Gastroesophageal sphincter (tissue), 4 donors: ENCODE results near the gene MAN1A2. TPM values are rescaled to one million over a fixed set of nuclear protein-coding genes. Genes with fewer than 3 reads are reported as not detected.

ENCODE experiments used
- ATAC-seq: fragments of 150-250 bp; one replicate; pipeline ENCODE4 v1.9.1; 2016; ENCODE audit warnings: mild to moderate bottlenecking, moderate library complexity
- H3K27ac ChIP-seq, 4 donors: fragments of 200-600 bp; sonication (generic) in 3 of 4; 1 replicate in 3 of 4; 2 replicates in 1 of 4; pipeline ENCODE4 v1.5.1; 2016 to 2019
- H3K27me3 ChIP-seq: fragments of 200-600 bp; sonication (generic); one replicate; pipeline ENCODE4 v1.5.1; 2019
- H3K36me3 ChIP-seq, 2 donors: fragments of 200-600 bp; sonication (generic); one replicate each; pipeline ENCODE4 v1.5.1; 2019; ENCODE audit warnings: control low read depth in 1 of 2
- H3K4me1 ChIP-seq, 3 donors: fragments of 200-600 bp; sonication (generic); 1 replicate in 2 of 3; 2 replicates in 1 of 3; pipeline ENCODE4 v1.5.1; 2016 to 2019; ENCODE audit warnings: control low read depth in 2 of 3
- H3K4me3 ChIP-seq, 2 donors: fragments of 200-600 bp; sonication (generic); one replicate each; pipeline ENCODE4 v1.5.1; 2019; ENCODE audit warnings: mild to moderate bottlenecking in 1 of 2, moderate library complexity in 1 of 2
- H3K9me3 ChIP-seq, 3 donors: fragments of 200-600 bp; sonication (generic); one replicate each; pipeline ENCODE4 v1.5.1; 2017 to 2019; ENCODE audit warnings: control low read depth in 2 of 3
- CTCF ChIP-seq, 4 experiments: fragments of 200-600 bp in 2 of 4; fragments of 450-650 bp in 2 of 4; sonication (generic) in 1 of 4; IDR thresholded peaks; one replicate each; pipeline ENCODE4 v1.5.1; 2017 to 2019; ENCODE audit warnings: antibody characterized with exemption in 4 of 4, mild to moderate bottlenecking in 2 of 4, moderate library complexity in 2 of 4
- EP300 ChIP-seq: sonication (generic); formaldehyde crosslinking; IDR thresholded peaks from one replicate; pipeline ENCODE4 v1.6.1; 2017; ENCODE audit warnings: antibody characterized with exemption, mild to moderate bottlenecking
- POLR2A ChIP-seq, 2 donors: fragments of 450-650 bp; IDR thresholded peaks; one replicate each; pipeline ENCODE4 v1.6.1; 2017; ENCODE audit warnings: antibody characterized with exemption in 2 of 2, mild to moderate bottlenecking in 2 of 2, moderate library complexity in 1 of 2
- POLR2AphosphoS5 ChIP-seq: sonication (generic); formaldehyde crosslinking; IDR thresholded peaks from one replicate; pipeline ENCODE4 v1.6.1; 2017; ENCODE audit warnings: antibody characterized with exemption
- WGBS, 2 donors: methylation state at CpG; one replicate each; pipeline ENCODE4 v1.1.5; 2018; ENCODE audit warnings: low coverage in 1 of 2; 5-methylcytosine and 5-hydroxymethylcytosine counted together
- total RNA-seq, 4 donors: library from RNA; depleted of rRNA; stranded (reverse); fragments of >200 nt; gene quantifications; one replicate each; pipeline ENCODE4 v1.1.0, GENCODE V29; 2016

Gene MAN1A2
- total RNA-seq, 4 donors from 2014 or later, result 42.5 to 62.4 (median 52.3) TPM

GRCh38 chr1:117372863-117373412 is 5.7 kb downstream of the MAN1A2 start:
- no peak overlapping the region for H3K4me3 ChIP-seq
- peaks cover 0 to 43% (median 10%) of the 10 kb centered on the region in 3 donors for H3K4me1 ChIP-seq
- TF ChIP-seq EP300, result no peak
- TF ChIP-seq CTCF (IDR thresholded peaks at IDR 0.05), result no peak
- H3K27ac ChIP-seq, result no peak overlapping the region
- H3K27me3 ChIP-seq, result no peaks in the 10 kb centered on the region
- ATAC-seq, result no peak
- WGBS, 2 donors, result 85 to 93% methylated on average over 5 of the region's 5 CpGs
- H3K9me3 ChIP-seq, result no peaks in the 10 kb centered on the region
- no peaks in the 10 kb centered on the region for H3K36me3 ChIP-seq

GRCh38 chr1:117373932-117374331 is 6.7 kb downstream of the MAN1A2 start:
- no peak overlapping the region for H3K4me3 ChIP-seq
- H3K27ac ChIP-seq, result no peak overlapping the region
- H3K36me3 ChIP-seq, result no peaks in the 10 kb centered on the region
- no peak for TF ChIP-seq EP300
- TF ChIP-seq POLR2A (IDR thresholded peaks at IDR 0.05), result no peak
- no peak for TF ChIP-seq POLR2AphosphoS5
- TF ChIP-seq CTCF (IDR thresholded peaks at IDR 0.05), result no peak
- ATAC-seq, result no peak
- 33 to 44% methylated on average over 2 to 4 of the region's 4 CpGs for WGBS, 2 donors
- no peaks in the 10 kb centered on the region for H3K9me3 ChIP-seq
- no peaks in the 10 kb centered on the region for H3K27me3 ChIP-seq
- peaks cover 0 to 40% (median 10%) of the 10 kb centered on the region in 3 donors for H3K4me1 ChIP-seq

GRCh38 chr1:117375327-117375726 is 8.1 kb downstream of the MAN1A2 start:
- Histone ChIP-seq H3K4me1 (peaks cover 0 to 26% (median 5%) of the 10 kb centered on the region in 3 donors), H3K4me3 (no peak overlapping the region), H3K36me3 (no peaks in the 10 kb centered on the region), H3K27ac (no peak overlapping the region), H3K27me3 (no peaks in the 10 kb centered on the region), H3K9me3 (no peaks in the 10 kb centered on the region)
- ATAC-seq, result no peak
- TF ChIP-seq CTCF (IDR thresholded peaks at IDR 0.05), result no peak
- 50 to 70% methylated on average over 1 of the region's 1 CpG for WGBS, 2 donors

- ATAC-seq, result no peak
- WGBS, 2 donors, result 89 to 100% methylated on average over 2 of the region's 2 CpGs
- no peak overlapping the region for H3K4me3 ChIP-seq
These were observed 19.9 kb downstream of the MAN1A2 start for GRCh38 chr1:117387060-117387633.

More at GRCh38 chr1:117387060-117387633, 19.9 kb downstream of the MAN1A2 start:
- Histone ChIP-seq H3K4me1 (peaks cover 0 to 48% (median 2%) of the 10 kb centered on the region in 3 donors), H3K36me3 (no peaks in the 10 kb centered on the region), H3K27me3 (no peaks in the 10 kb centered on the region), H3K9me3 (peaks cover 0 to 17% (median 0%) of the 10 kb centered on the region in 3 donors), H3K27ac (no peak overlapping the region)
- TF ChIP-seq POLR2AphosphoS5 (no peak), POLR2A (IDR thresholded peaks at IDR 0.05) (no peak), CTCF (IDR thresholded peaks at IDR 0.05) (no peak), EP300 (no peak)
